HG03097 (cell line): ENCODE measurements around the gene OR6J1.
"Not testable (repeated sequence)": the region's sequence is repeated elsewhere in the genome, so short reads cannot be mapped to it uniquely, and the experiment has no call there.

Experiments
- ATAC-seq: cut with Tn5 transposase; IDR thresholded peaks from one replicate; pipeline ENCODE4 v1.9.1; 2021; ENCODE audit not compliant: unreplicated experiment, low FRiP score

Gene OR6J1

DNA sequence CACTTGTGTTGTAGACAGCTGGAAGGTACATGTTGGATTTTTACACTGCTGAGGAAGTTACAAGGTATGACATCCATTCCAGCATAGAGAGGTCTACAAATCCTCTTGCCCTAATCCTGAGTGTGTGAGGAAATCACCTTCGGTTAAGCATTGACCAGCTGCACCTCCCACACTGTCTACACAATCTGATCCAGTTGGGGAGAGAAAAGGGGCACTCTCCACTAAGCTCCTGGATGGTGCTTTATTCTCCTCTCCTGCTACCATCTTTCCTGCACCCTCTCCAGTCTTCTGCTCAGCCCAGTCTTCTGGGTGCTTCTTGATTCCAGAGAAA is at the start of gene OR6J1:
Gene OR6J1, minus strand, starts transcription at position 48 of the 331 bp plus-strand sequence. CDS start 9,541 bp downstream, outside the sequence.
- ATAC-seq = no peak

DNA sequence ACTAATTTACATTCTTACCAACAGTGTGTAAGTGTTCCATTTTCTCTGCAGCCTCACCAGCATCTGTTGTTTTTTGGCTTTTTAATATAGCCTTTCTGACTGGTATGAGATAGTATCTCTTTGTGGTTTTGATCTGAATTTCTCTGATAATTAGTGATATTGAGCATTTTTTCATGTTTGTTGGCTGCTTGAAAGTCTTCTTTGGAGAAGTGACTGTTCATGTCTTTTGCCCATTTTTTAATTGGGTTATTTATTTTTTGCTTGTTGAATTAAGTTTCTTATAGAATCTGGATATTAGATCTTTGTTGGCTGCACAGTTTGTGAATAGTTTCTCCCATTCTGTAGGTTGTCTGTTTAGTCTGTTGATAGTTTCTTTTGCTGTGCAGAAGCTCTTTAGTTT is 48.0 kb upstream of the OR6J1 start:
- ATAC-seq = no peak

- ATAC-seq = no peak
These were observed 47.0 kb upstream of the OR6J1 start for GRCh38 chr14:22691171-22691570.

DNA sequence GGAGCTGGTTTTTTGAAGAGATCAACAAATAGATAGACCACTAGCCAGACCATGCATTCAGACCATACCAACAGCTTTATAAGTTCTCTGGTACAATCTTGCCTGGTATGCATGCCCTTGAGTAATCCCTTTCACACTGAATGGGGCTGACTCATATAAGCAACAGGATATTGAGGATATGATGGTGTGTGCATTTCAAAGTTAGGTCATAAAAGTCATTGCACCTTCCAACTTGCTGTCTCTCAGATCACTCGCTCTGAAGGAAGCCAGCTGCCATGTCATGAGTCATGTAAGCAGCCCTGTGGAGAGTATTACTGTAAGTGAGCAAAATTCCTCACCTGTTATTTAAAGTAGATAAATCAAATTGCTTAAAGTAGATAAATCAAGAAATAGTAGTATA is 45.0 kb upstream of the OR6J1 start:
- no peak for ATAC-seq

GRCh38 chr14:22687969-22688368 is 43.8 kb upstream of the OR6J1 start:
- not testable (repeated sequence) for ATAC-seq

DNA sequence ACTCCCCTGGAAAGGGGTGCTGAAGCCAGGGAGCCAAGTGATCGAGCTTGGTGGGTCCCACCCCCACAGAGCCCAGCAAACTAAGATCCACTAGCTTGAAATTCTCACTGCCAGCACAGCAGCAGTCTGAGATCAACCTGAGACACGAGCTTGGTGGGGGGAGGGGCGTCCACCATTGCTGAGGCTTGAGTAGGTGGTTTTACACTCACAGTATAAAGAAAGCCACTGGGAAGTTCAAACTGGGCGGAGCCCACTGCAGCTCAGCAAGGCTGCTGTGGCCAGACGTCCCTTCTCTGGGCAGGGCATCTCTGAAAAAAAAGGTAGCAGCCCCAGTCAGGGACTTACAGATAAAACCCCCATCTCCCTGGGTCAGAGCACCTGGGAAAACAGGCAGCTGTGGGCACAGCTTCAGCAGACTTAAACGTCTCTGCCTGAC is 42.0 kb upstream of the OR6J1 start:
- ATAC-seq = not testable (repeated sequence)

GRCh38 chr14:22685467-22685866 is 41.3 kb upstream of the OR6J1 start:
- ATAC-seq = no peak

GRCh38 chr14:22683428-22683827 is 39.3 kb upstream of the OR6J1 start:
- ATAC-seq = not testable (repeated sequence)

- ATAC-seq = no peak
These were observed 34.1 kb upstream of the OR6J1 start for GRCh38 chr14:22678221-22678620.

- ATAC-seq = not testable (repeated sequence)
These were observed 33.4 kb upstream of the OR6J1 start for GRCh38 chr14:22677551-22677950.

DNA sequence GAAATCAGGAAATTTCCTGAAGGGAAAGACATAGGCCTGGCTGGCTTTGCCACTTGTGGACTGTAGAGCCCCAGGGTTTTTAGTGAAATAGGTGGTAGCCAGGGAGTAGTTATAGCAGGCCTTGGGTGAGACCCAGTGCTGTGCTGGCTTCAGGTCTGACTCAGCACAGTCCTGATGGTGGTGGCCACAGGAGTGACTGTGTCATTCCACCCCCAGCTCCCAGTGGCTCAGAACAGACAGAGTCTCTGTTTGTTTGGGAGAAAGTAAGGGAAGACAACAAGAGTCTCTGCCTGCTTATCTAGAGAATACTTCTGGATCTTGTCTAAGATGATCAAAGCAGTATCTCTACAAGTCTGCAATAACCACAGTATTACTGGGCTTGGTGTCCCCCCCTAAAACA is 27.5 kb upstream of the OR6J1 start:
- no peak for ATAC-seq

GRCh38 chr14:22668863-22669262 is 24.7 kb upstream of the OR6J1 start:
- ATAC-seq = no peak

- ATAC-seq = no peak
These were observed 24.3 kb upstream of the OR6J1 start for GRCh38 chr14:22668417-22668816.

DNA sequence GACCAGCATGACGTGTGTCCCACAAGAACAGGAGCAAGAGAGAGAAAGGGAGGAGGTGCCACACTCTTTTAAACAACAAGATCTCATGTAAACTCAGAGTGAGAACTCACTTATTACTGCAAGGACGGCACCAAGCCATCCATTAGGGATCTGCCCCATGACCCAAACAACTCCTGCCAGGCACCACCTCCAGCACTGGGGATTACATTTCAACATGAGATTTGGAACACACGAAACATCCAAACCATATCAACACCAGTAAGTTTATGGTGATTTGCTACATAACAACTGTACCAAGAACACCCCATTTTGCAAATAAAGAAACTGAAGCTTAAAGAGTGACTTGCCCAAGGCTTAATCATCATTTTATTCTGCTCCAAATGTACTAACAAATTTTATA is 23.7 kb upstream of the OR6J1 start:
- ATAC-seq = no peak

- ATAC-seq = no peak
These were observed 22.2 kb upstream of the OR6J1 start for GRCh38 chr14:22666203-22666893.

GRCh38 chr14:22664261-22664660 is 20.1 kb upstream of the OR6J1 start:
- no peak for ATAC-seq

DNA sequence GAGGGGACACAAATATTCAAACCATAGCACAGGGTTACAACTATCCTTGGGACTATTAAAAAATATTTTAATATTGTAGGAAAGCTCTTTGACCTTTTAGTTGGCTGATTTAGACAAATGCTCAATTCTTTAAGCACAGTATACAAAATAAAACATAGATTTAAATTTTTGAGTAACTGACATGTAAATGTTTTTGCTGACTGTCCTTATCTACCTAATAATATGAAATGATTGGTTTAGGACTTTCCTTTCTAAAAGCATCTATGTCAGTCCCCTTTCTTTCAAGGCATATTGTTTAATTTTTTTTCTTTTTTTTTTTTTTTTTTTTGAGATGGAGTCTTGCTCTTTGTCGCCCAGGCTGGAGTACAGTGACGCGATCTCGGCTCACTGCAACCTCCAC is 16.5 kb upstream of the OR6J1 start:
- no peak for ATAC-seq

GRCh38 chr14:22658946-22659345 is 14.8 kb upstream of the OR6J1 start:
- ATAC-seq = no peak

DNA sequence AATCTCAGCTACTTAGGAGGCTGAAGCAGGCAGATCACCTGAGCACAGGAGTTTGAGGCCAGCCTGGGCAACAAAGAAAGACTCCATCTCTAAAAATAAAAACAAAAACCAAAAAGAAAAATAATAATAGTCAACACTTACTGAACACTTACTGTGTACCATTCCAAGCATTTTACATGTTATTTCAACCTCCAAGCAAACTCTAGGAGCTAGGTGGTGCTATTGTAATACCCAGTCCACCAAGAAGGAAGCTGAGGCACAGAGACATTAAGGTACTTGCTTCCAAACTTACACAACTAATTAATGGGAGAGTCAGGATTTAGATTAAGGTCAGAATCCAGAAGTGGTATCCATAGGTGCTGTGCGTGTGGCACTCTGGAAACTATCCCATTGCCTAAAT is 13.7 kb upstream of the OR6J1 start:
- ATAC-seq = no peak

DNA sequence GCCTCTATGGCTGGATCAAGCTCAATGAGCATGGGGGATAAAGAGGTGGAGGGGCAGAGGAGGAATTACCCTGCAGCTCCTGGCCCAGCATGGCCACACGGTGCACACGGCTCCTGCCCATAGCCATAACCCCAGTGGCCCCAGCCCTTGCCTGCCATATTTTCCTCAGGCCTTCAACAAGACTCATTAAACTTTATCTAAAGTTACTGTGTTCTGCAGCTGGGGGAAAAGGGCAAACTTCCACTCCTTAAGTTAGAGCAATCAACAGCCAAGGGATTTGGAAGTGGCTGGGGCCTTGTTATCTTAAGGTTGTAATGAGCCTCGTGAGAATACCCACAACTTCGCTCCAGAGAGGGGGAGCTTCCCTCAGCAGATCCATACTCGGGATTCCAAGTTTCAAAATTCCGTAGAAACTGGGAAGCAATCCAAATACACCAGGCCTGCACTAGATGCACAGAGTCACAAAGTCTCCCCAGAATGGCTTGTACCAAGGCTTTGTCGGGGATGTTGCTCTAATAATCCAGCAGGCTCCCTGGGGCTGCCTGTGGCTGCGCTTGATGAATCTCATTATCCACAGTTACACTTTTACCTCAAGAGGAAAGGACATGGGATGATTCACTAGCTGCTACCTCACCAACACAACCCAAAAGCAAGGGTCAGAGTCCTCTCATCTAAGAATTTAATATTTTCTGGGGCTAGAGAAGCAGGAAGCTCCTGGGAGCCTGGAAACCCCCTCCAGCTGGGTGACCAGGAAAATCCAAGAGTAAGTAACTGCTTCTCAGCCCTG is 13.0 kb upstream of the OR6J1 start:
- ATAC-seq = no peak

- no peak for ATAC-seq
These were observed 12.1 kb upstream of the OR6J1 start for GRCh38 chr14:22656226-22656625.

DNA sequence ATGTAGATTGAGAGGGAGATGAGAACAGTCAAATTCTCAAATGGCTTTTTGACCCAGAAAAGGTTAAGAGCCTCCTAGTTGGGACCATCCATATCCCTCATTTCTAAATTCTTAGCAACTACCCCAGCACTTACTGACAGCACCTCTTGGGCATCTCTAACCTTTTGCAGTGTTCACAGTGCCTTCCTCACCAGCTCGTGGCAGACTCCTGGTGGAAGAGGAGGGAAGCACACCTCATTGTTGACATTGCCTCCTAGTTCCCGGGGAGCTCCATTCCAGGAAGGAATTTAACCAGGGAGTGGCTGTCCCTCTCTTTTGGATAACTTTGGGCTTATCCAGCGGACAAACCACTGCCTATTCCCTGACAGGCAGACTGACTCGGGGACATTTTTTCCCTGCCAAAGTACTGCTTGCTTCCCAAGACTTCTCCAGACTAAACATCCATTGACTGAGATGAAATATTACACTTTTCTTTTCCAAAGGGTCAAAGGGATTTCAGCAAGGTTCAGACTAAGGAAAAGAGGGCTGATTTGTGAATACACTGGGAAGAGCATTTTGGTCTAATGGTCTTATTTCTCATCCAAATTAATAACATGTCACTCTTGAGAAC is 9.0 kb upstream of the OR6J1 start:
- no peak for ATAC-seq
